T follicular helper cell (primary cell): Measurements from ENCODE around the gene MIB1.
"Not testable (repeated sequence)": the region's sequence is repeated elsewhere in the genome, so short reads cannot be mapped to it uniquely, and the experiment has no call there.

Experiments
- DNase-seq: peaks from one replicate; pipeline ENCODE4 v3.0.0-alpha.2; 2020; ENCODE audit warnings: low read depth
- total RNA-seq, 2 experiments: gene quantifications; one replicate each; lab custom pipeline; 2026; lab: John Stamatoyannopoulos, UW

MIB1 gene
- total RNA-seq, result 120 to 317 reads per million in 2 experiments

DNA sequence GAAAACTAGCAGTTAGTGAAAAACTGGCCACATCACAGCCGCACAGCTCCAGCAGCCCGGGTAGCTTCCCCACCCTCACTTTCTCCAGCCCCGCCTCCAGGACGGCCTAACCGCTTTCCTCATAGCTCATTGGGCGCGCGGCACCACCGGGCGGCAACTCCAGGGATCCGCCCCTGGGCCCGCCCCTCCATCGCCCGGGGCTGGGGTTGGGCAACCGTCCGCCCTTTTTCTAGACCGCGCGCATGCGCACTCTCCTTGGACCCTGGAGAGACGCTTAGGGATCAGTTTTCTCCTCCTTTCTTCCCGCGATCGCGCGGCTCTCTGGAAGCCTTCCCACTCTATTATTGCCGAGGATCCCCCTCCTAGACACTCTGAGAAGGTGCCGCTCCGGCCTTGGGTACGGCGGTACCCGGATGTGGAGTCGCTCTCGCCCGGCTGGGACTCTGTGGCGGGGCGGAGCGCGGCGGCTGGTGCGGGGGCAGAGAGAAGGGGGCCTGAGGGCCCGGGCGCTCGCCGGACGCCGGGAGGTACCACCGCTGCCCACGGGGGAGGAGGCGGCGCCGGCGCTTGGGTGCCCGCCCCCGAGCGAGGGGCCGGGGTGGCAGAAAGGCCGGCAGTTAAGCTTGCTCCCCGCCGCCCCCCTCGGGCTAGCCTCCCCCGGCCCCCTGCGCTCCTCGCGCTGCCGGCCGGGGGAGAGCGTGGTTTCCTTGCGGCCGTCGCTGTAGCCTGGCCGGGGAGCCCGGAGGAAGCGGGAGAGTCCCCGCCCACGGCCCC is at the start of gene MIB1:
TSS of gene MIB1 (plus strand) at position 255 of the 774 bp plus-strand sequence. CDS start 792 bp downstream, outside the sequence.
- peak; percentile 97 for DNase-seq

DNA sequence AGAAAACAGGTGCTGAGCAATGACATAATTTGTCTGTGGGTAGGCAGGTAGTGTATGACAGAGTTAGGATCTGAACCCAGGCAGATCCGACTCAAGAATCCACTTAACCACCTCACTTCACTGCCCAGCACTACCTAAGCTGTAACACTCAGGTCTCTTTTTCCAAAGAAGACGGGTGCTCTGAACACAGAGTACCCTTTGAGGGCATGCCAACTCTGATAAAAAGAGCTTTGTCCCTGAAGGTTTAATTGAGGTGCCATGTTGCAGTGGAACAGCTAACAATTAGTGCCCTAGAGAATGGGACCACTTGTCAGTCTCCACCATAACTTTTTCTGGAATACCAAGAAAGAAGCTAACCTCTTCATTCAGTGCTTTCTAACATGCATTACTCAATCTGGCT is 47.3 kb upstream of the MIB1 start:
- no peak for DNase-seq

DNA sequence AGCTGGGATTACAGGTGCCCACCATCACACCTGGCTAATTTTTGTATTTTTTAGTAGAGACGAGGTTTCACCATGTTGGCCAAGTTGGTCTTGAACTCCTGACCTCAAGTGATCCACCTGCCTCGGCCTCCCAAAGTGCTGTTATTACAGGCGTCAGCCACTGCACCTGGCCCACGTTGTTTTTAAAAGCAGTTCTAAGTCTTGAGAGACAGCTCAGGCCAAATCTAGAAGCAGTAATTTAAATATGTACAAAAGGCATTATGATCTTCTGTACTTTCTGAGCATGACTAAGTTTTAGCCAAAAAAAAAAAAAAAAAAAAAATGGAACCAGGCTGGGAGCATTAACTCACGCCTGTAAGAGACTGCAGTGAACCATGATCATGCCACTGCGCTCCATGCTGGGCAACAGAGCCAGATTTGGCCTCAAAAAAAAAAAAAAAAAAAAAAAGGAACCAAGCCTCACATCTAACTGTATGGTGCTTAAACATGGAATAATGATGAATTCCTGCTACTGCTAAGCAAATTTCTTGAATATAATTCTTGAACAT is 40.0 kb upstream of the MIB1 start:
- no peak for DNase-seq

DNA sequence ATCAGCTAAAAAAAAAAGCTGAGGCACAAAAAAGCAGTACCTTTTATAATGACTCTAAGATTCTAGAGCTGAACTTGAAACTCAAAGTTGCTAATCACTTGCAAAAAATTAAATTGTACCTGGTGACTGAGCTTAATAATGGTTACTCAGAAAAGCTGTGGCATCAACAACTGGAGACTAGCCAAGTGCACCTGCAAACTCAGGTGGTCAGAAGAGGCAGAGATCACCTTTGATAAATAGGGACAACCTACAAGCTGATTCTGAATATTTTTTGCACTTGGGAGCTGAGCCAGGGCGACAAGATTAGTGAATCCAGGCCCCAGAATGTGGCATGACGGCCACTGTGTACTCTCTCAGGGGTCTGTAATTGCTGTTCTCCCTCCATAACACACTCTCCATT is 39.0 kb upstream of the MIB1 start:
- no peak for DNase-seq

DNA sequence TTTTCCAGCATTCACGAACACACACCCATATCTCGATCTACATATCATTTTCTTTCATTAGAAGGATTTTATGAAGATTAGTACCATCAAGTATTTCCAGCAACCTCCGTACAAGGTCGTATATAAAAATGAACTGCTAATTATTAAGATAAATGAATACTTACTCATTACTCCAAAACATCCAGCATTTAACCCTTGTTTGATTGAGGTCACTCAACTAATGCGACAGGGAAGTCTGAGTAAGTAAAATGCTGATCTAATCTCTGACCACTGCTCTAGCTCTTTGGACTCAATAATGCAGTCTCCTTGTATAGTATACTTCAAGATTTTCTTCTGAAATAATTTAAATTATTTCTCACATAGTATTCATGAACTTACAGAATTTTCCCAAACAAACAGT is 38.0 kb upstream of the MIB1 start:
- DNase-seq, result no peak

DNA sequence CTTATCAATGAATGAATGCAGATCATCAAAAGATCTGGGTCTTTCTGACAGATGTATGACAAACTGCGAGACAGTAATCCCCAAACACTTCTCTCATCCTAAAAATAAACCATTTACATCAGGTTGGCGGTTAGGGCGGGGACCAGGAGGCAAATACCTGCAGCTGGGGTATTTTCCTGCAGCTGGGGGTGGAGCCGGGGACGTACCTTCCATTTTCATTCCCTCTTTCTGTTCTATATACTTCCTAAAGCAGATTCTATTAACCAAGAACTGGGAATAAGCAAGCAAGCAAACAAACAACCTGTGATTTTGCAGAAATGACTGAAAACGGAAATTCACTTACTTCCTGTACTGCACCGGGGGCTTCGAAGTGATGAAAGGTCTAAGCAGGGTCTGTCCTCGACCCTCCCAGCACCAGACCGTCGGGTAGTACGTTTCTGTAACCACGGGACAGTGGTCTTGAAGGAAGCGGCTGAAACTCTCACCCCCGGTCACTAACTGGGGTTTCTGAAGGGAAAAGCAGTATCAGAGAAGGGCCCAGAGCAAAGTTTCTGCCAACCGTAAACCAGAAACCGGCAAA is 37.3 kb upstream of the MIB1 start:
- DNase-seq, result peak; percentile 9

DNA sequence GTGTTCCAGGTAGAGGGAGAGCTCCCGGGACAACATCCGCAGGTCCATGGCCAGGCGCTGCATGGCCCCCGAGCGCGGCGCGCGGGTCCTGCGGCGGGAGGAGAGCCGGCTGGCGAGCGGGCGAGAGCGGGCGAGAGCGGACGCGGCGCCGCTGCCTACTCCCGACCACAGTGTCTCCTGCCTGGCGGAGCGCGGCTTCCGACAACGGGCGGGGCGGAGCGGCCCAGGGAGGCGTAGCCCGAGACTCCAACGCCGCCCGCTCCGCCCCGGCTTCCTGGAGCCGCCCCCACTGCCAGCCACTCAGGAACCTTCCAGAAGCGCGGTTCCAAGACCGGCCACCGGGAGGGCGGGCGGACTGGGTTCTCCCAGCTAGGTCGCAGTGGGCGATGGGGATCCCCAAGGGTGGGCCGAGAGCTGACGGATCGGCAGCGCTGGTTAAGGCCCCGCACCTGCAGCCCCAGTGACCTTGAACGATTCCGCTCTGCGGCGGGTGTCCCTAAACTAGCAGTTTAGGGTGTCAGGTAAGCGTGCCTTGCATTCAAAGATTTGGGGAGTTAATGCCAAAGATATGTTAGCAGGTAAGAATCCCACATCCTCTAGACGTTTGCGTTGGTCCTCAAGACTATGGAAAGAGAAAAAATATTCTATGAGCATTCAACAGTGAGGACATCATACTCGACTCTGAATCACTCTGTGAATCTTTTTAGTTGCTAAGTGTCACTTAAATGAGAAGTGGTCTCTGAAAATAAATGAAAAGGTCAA is 35.8 kb upstream of the MIB1 start, which contains the start of gene ABHD3:
TSS of gene ABHD3 (minus strand) at position 172 of the 762 bp plus-strand sequence. CDS start at position 63, 109 bp downstream.
- DNase-seq, result peak; percentile 89

DNA sequence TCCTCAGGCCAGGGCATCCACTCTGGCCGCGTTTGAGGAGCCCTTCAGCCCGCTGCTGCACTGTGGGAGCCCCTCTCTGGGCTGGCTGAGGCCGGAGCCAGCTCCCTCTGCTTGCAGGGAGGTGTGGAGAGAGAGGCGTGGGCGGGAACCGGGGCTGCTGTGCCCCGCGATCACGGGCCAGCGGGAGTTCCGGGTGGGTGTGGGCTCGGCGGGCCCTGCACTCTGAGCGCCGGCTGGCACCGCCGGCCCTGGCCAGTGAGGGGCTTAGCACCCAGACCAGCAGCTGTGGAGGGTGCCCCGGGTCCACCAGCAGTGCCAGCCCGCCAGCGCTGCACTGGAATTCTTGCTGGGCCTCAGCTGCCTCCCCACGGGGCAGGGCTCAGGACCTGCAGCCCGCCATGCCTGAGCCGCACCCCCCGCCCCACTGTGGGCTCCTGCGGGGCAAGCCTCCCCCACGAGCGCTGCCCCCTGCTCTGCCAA is 34.2 kb upstream of the MIB1 start:
- no peak for DNase-seq

DNA sequence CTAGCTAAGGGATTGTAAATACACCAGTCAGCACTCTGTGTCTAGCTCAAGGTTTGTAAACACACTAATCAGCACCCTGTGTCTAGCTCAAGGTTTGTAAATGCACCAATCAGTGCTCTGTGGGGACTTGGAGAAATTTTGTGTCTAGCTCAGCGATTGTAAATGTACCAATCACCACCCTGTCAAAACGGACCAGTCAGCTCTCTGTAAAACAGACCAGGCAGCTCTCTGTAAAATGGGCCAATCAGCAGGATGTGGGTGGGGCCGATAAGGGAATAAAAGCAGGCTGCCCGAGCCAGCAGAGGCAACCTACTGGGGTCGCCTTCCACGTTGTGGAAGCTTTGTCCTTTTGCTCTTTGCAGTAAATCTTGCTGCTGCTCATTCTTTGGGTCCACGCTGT is 33.5 kb upstream of the MIB1 start:
- DNase-seq, result not testable (repeated sequence)

DNA sequence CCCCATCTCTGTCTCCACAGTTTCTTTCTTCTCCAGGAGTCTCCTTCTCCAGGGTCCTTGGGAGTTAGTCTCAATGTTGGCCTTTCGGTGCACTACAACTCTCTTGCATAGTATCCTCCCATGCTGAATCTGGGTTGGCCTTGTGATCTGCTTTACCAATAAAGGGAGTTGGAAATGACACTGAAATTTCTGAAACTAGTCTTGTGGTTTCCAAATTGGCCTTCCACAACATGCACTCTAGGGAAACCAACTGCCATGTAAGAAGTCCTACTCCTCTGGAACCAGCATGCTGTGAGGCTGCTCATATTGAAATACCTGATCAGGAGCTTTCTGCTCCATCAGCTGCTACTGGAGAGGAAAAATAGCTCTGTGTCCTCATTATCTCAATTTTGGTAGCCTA is 26.1 kb upstream of the MIB1 start:
- DNase-seq, result no peak

DNA sequence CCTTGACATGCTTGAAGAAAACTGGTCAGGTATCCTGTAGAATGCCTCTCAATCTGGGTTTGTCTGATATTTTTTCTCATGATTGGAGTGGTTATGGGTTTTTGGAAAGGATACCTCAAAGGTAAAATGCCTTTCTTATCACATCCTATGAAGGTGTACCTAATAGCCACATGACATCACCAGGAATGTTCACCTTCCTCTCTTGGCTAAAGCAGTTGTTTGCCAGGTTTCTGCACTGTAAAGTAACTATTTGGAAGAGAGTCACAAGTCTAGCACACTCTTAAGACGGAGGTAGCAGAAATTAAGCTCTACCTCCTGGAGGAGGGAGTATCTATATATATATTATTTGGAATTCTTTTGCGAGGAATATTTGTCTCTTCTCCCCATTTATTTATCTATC is 17.9 kb upstream of the MIB1 start:
- no peak for DNase-seq

DNA sequence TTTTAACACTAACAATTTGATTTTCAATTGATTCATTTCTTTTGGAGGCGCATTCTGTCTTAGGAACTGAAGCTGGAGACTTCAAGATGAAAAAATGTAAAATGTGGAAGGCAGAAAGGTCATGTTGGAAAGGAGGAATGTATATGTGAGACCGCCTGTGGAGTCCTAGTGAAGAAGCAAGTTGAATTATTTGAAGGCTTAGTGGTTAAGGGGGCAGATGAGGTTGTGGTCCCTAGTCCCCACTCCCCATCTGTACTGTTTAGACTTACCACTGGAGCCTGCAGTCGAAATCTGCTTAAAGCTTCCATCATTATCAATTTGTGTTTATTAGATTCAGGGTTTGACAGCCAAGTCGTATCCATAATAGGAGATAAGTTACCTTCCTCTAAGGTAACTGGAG is 15.4 kb upstream of the MIB1 start:
- no peak for DNase-seq

DNA sequence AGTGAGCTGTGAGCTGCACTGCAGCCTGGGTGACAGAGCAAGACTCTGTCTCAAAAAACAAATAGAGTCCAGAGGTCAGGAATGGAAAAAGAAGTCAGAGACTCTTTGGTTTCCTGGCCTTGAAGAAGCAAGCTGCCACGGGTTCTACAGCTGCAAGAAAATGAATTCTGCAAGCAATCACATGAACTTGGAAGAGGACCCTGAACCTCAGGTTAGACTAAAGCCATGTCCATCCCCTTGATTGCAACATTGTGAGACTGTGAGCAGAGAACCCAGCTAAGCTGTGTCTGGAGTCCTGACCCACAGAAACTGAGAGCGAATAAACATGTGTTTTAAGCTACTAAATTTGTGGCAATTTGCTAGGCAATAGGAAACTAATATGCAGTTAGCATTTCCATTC is 12.9 kb upstream of the MIB1 start:
- DNase-seq, result no peak

DNA sequence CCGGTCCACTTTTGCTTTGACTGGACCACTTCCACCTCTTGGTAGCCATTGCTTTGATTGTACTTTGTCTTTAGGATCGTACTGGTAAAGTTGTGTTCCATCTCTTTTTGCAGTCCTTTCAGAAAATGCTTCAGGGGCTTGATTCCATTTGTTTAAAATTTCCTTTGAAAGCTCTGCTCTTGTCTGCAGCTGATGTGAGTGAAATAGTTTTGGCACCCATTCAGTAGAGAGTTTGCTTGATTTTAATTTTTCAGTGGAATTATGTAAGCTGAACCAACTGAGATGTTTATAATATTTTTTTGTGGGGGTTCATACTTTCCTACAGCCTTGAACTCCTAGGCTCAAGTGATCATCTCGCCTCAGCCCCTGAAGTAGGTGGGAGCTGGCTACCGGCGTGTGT is 7.6 kb upstream of the MIB1 start:
- DNase-seq, result no peak

DNA sequence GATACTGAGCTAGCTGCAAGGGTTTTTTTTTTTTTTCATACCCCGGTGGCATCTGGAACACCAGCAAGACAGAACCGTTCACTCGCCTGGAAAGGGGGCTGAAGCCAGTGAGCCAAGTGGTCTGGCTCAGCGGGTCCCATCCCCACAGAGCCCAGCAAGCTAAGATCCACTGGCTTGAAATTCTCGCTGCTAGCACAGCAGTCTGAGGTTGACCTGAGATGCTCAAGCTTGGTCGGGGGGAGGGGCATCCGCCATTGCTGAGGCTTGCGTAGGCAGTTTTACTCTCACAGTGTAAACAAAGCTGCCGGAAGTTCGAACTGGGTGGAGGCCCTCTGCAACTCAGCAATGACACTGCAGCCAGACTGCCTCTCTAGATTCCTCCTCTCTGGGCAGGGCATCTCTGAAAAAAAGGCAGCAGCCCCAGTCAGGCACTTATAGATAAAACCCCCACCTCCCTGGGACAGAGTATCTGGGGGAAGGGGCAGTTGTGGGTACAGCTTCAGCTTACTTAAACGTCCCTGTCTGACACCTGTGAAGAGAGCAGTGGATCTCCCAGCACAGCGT is 5.1 kb upstream of the MIB1 start:
- peak; percentile 59 for DNase-seq

DNA sequence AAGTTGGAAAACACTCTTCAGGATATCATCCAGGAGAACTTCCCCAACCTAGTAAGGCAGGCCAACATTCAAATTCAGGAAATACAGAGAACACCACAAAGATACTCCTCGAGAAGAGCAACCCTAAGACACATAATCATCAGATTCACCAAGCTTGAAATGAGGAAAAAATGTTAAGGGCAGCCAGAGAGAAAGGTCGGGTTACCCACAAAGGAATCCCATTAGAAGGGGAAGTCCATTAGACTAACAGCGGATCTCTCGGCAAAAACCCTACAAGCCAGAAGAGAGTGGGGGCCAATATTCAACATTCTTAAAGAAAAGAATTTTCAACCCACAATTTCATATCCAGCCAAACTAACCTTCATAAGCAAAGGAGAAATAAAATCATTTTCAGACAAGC is 3.7 kb upstream of the MIB1 start:
- DNase-seq, result not testable (repeated sequence)

DNA sequence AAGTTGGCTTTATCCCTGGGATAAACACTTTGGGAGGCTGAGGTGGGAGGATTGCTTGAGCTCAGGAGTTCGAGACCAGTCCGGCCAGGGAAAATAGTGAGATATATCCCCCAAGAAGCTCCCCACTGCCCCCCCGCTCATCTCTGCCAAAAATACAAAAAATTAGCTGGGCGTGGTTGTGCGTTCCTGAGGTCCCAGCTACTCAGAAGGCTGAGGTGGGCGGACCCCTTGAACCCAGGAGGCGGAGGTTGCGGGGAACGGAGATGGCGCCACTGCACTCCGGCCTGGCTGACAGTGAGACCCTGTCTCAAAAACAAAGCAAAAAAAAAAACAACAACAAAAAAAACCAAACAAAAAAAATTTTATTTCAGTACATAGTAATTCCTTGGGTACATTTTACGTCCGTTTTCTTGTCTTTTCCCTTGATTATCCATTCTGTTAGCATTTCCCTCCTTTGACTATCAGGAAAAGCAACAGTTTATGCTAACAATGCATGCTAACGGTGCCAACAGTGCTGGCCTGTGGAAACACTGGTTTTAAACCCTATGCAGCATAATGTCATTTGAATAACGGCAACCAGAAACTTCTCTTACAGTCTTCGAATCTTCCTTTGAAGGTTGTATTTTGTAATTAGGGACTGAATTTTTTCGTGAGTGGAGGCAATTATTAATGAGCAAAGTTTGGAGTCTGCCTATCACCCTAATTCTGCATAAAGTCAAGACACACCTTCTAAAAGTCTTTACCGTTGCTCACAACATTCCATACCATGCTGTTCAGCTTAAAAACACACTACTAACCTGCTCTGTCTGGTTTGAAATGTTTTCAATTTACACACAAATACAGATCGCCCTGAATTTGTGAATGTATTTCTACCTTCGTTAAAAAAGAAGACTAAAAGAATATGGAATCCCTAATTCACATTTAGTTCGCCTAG is 721 bp upstream of the MIB1 start:
- no peak for DNase-seq

DNA sequence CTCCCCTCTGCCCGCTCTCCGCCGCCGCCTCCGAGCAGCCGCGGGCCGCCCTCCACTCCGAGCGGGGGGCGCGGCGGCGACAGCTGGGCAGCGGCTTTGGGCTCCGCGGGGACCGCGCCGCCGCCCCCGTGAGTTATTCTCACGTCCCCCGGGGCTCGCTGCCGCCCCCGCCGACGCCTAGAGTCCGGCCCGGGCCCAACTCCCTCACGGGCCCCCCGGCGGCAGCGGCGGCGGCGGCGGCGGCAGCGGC is 645 bp downstream of the MIB1 start:
- peak; percentile 29 for DNase-seq

DNA sequence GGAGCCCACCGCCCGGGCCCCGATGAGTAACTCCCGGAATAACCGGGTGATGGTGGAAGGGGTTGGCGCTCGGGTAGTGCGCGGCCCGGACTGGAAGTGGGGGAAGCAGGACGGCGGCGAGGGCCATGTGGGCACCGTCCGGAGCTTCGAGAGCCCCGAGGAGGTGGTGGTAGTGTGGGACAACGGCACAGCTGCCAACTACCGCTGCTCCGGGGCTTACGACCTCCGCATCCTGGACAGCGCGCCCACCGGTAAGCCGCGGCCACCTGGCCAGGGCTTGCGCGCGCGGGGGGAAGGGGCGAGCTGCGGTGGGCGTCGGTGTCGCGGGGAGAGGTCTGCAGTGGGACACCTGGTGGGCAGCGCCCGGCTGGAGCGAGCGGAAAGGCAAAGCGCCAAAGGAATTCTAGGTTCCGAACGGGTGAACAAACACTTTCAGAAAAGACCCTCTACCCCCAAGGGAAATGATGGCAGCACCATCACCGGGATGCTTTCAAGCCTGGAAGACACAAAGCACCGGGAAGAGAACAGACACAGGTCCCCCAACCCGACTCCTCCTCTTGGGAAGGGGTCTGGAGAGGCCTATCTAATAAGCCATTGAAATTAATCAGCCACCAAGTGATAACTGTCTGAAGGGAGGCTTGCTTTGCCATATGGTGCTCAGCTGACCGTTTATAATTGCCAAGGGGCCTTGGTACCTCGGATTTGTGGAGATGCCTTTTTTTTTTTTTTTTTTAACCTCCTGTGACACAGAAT is 1.1 kb downstream of the MIB1 start:
- DNase-seq, result peak; percentile 13

DNA sequence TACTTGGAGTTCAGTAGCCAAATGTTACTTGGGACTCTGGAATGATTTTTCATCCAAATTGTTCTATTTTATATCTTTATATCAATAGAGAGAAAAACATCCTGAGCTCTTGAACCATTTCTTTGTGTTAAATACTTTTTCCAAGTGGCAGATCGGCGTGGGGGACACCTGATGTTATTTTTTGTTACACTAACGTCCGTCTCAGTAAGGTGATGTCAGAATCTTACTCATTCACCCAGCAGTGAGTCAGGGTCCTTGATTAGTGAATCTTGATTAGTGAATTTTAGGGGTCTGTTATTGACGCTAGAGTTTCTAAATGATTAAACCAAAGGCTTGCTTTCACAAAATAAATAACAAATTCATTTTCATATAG is 1.7 kb downstream of the MIB1 start:
- no peak for DNase-seq
